HEK293 (cell line): ENCODE measurements around the gene SPP2.

Experiments used
- CTCF ChIA-PET: fragments of 350-600 bp; formaldehyde crosslinking; extraction: SDS; loops from one replicate; lab custom pipeline; 2021; ENCODE audit warnings: antibody characterized with exemption; lab: Yijun Ruan, JAX
- POLR2A ChIA-PET: fragments of 300-600 bp; formaldehyde crosslinking; extraction: SDS; loops from one replicate; lab custom pipeline; 2020; ENCODE audit warnings: antibody characterized with exemption, inconsistent platforms; lab: Yijun Ruan, JAX
- H3K27ac ChIP-seq: fragments of 200-500 bp; sonication (Bioruptor generic); 2 replicates; pipeline ENCODE4 v1.5.1; 2014; ENCODE audit warnings: low read depth, low read length, control low read depth, inconsistent platforms; ENCODE audit errors: extremely low read depth
- H3K36me3 ChIP-seq, 2 experiments: fragments of 200-500 bp in 1 of 2; sonication (Bioruptor generic) in 1 of 2; 1 replicate in 1 of 2; 2 replicates in 1 of 2; pipeline ENCODE4 v1.5.1; 2014 to 2017; ENCODE audit warnings: inconsistent platforms in 2 of 2, low read length in 2 of 2; ENCODE audit not compliant: control insufficient read depth in 2 of 2, insufficient read depth in 1 of 2
- H3K4me1 ChIP-seq: fragments of 200-500 bp; sonication (Bioruptor generic); 2 replicates; pipeline ENCODE4 v1.5.1; 2014; ENCODE audit warnings: mild to moderate bottlenecking, low read length, inconsistent platforms; ENCODE audit not compliant: control insufficient read depth, insufficient read depth
- H3K4me3 ChIP-seq: 2 replicates; pipeline ENCODE4 v1.5.1; 2011; ENCODE audit warnings: low read depth, mild to moderate bottlenecking, control low read depth, low read length, moderate library complexity
- H3K9me3 ChIP-seq: fragments of 200-500 bp; sonication (Bioruptor generic); 2 replicates; pipeline ENCODE4 v1.5.1; 2014; ENCODE audit warnings: low read depth, low read length, inconsistent platforms; ENCODE audit not compliant: control insufficient read depth, insufficient read depth
- BCL6B ChIP-seq: fragments of 450-650 bp; formaldehyde crosslinking; IDR thresholded peaks from 2 replicates; pipeline ENCODE4 v1.5.1; 2017; ENCODE audit warnings: missing biosample characterization, missing genetic modification characterization
- FEZF1 ChIP-seq: fragments of 450-650 bp; formaldehyde crosslinking; IDR thresholded peaks from 2 replicates; pipeline ENCODE4 v1.5.1; 2016; ENCODE audit warnings: missing biosample characterization, missing genetic modification characterization
- HIC1 ChIP-seq: fragments of 450-650 bp; formaldehyde crosslinking; IDR thresholded peaks from 2 replicates; pipeline ENCODE4 v1.5.1; 2016; ENCODE audit warnings: missing biosample characterization, missing genetic modification characterization
- PRDM6 ChIP-seq: fragments of 450-650 bp; formaldehyde crosslinking; IDR thresholded peaks from 2 replicates; pipeline ENCODE4 v1.5.1; 2017; ENCODE audit warnings: missing biosample characterization, missing genetic modification characterization
- TRIM28 ChIP-seq: IDR thresholded peaks from 2 replicates; pipeline ENCODE4 v1.6.1; 2011; ENCODE audit warnings: low read length, control low read depth, borderline replicate concordance
- WT1 ChIP-seq: fragments of 450-650 bp; formaldehyde crosslinking; IDR thresholded peaks from 2 replicates; pipeline ENCODE4 v1.5.1; 2016; ENCODE audit warnings: missing biosample characterization, missing genetic modification characterization
- ZBTB10 ChIP-seq: fragments of 450-650 bp; formaldehyde crosslinking; IDR thresholded peaks from 2 replicates; pipeline ENCODE4 v1.5.1; 2016; ENCODE audit warnings: missing biosample characterization, missing genetic modification characterization
- ZNF157 ChIP-seq: fragments of 450-650 bp; formaldehyde crosslinking; IDR thresholded peaks from 2 replicates; pipeline ENCODE4 v1.5.1; 2016; ENCODE audit warnings: missing biosample characterization, missing genetic modification characterization
- ZNF23 ChIP-seq: fragments of 450-650 bp; formaldehyde crosslinking; IDR thresholded peaks from 2 replicates; pipeline ENCODE4 v1.5.1; 2016; ENCODE audit warnings: missing biosample characterization, missing genetic modification characterization, borderline replicate concordance
- ZNF280C ChIP-seq: fragments of 450-650 bp; formaldehyde crosslinking; IDR thresholded peaks from 2 replicates; pipeline ENCODE4 v1.5.1; 2016; ENCODE audit warnings: missing biosample characterization, missing genetic modification characterization
- ZNF610 ChIP-seq: fragments of 450-650 bp; formaldehyde crosslinking; IDR thresholded peaks from 2 replicates; pipeline ENCODE4 v1.5.1; 2016; ENCODE audit warnings: missing biosample characterization, missing genetic modification characterization, borderline replicate concordance
- ZNF707 ChIP-seq: fragments of 450-650 bp; formaldehyde crosslinking; IDR thresholded peaks from 2 replicates; pipeline ENCODE4 v1.5.1; 2016; ENCODE audit warnings: missing biosample characterization, missing genetic modification characterization
- ZNF747 ChIP-seq: fragments of 450-650 bp; formaldehyde crosslinking; IDR thresholded peaks from 2 replicates; pipeline ENCODE4 v1.5.1; 2016; ENCODE audit warnings: missing biosample characterization, missing genetic modification characterization
- ZNF785 ChIP-seq: fragments of 450-650 bp; formaldehyde crosslinking; IDR thresholded peaks from 2 replicates; pipeline ENCODE4 v1.5.1; 2016; ENCODE audit warnings: missing biosample characterization, missing genetic modification characterization
- ZSCAN18 ChIP-seq: fragments of 450-650 bp; formaldehyde crosslinking; IDR thresholded peaks from 2 replicates; pipeline ENCODE4 v1.5.1; 2016; ENCODE audit warnings: missing biosample characterization, missing genetic modification characterization

SPP2 gene

GRCh38 chr2:234076451-234076850 lies 25.9 kb downstream of the SPP2 start (continued):
- TF ChIP-seq ZBTB10: no peak
- TF ChIP-seq ZNF157 (tag by site-specific recombination): no peak
- no peak for TF ChIP-seq ZNF707 (tag by site-specific recombination)
- no peak for TF ChIP-seq ZSCAN18 (tag by site-specific recombination)

GRCh38 chr2:234078129-234078528 lies 27.6 kb downstream of the SPP2 start:
- Histone ChIP-seq H3K4me1 (no peaks in the 10 kb centered on the region), H3K9me3 (no peaks in the 10 kb centered on the region), H3K36me3 (no peaks in the 10 kb centered on the region), H3K27ac (no peak overlapping the region), H3K4me3 (no peak overlapping the region)
- CTCF ChIA-PET: no interaction called here
- POLR2A ChIA-PET: no interaction called here
- no peak for TF ChIP-seq ZNF280C (tag by site-specific recombination)

GRCh38 chr2:234081970-234082822 lies 31.7 kb downstream of the SPP2 start:
- H3K36me3 ChIP-seq: no peaks in the 10 kb centered on the region
- TF ChIP-seq TRIM28: no peak
- no peak for TF ChIP-seq ZNF785 (tag by site-specific recombination)
- TF ChIP-seq HIC1 (tag by site-specific recombination): no peak
- no peak for TF ChIP-seq WT1 (tag by site-specific recombination)
- TF ChIP-seq BCL6B (tag by site-specific recombination): no peak
- TF ChIP-seq ZNF157 (tag by site-specific recombination): no peak
- TF ChIP-seq ZNF23: no peak
- TF ChIP-seq FEZF1 (tag by site-specific recombination): no peak
- TF ChIP-seq ZNF610 (tag by site-specific recombination): no peak
- TF ChIP-seq ZNF747: no peak
- TF ChIP-seq PRDM6 (tag by site-specific recombination): no peak
- TF ChIP-seq, all 188 proteins: peak for 0
- no peak overlapping the region for H3K4me3 ChIP-seq
- H3K27ac ChIP-seq: no peak overlapping the region
- no peaks in the 10 kb centered on the region for H3K9me3 ChIP-seq
- POLR2A ChIA-PET: no interaction called here
- no peaks in the 10 kb centered on the region for H3K4me1 ChIP-seq
- CTCF ChIA-PET: interaction anchor here (0.5 kb wide), 1 partner anchor 468 kb away, joined by 3 read pairs; no protein-coding TSS in a partner anchor
